Caco-2 (cell line): ENCODE measurements around the gene ZNF30. TPM values are rescaled to one million over a fixed set of nuclear protein-coding genes. Genes with fewer than 3 reads are reported as not detected.

Experiments used
- BruUV-seq: library from RNA; stranded (reverse); fragments of 400-500 nt; replicated peaks from 2 replicates; lab custom pipeline; 2021; lab: Mats Ljungman, UMichigan
- CTCF ChIA-PET: fragments of 300-600 bp; sonication (Branson Sonifier 250); formaldehyde crosslinking; loops from one replicate; lab custom pipeline; 2022; ENCODE audit warnings: antibody characterized with exemption; lab: Charles Lee
- POLR2A ChIA-PET: fragments of 300-600 bp; sonication (Branson Sonifier 250); formaldehyde crosslinking; loops from one replicate; lab custom pipeline; 2022; ENCODE audit warnings: antibody characterized with exemption; lab: Charles Lee
- DNase-seq, 2 experiments: peaks; one replicate each; pipeline versions ENCODE4 v3.0.0 to v3.0.0-alpha.2; 2020 to 2022
- H3K27me3 ChIP-seq: replicated peaks from 2 replicates; pipeline ENCODE4 v1.6.0; 2011; ENCODE audit warnings: low read length; ENCODE audit not compliant: control insufficient read depth, insufficient read depth
- H3K36me3 ChIP-seq: 2 replicates; pipeline ENCODE4 v1.5.1; 2011; ENCODE audit warnings: low read length; ENCODE audit not compliant: control insufficient read depth, insufficient read depth
- H3K4me1 ChIP-seq: fragments of 250-450 bp; sonication (Bioruptor Pico); 2 replicates; pipeline ENCODE4 v1.5.1; 2020; ENCODE audit warnings: mild to moderate bottlenecking
- H3K4me3 ChIP-seq: 2 replicates; pipeline ENCODE4 v1.5.1; 2011; ENCODE audit warnings: low read depth, mild to moderate bottlenecking, control low read depth, low read length
- H3K9me3 ChIP-seq: fragments of 250-450 bp; sonication (Bioruptor Pico); 2 replicates; pipeline ENCODE4 v1.5.1; 2020; ENCODE audit warnings: mild to moderate bottlenecking, moderate library complexity
- H3K27ac Mint-ChIP-seq: one replicate; pipeline ENCODE4 v1.8.0; 2022; ENCODE audit warnings: mixed read lengths; ENCODE audit not compliant: unreplicated experiment
- H3K27me3 Mint-ChIP-seq: one replicate; pipeline ENCODE4 v1.8.0; 2022; ENCODE audit warnings: mixed read lengths; ENCODE audit not compliant: insufficient read depth, unreplicated experiment
- H3K36me3 Mint-ChIP-seq: one replicate; pipeline ENCODE4 v1.8.0; 2022; ENCODE audit warnings: mild to moderate bottlenecking, mixed read lengths; ENCODE audit not compliant: insufficient read depth, unreplicated experiment
- H3K4me1 Mint-ChIP-seq: one replicate; pipeline ENCODE4 v1.8.0; 2022; ENCODE audit warnings: low read depth, mixed read lengths; ENCODE audit not compliant: unreplicated experiment
- H3K4me3 Mint-ChIP-seq: one replicate; pipeline ENCODE4 v1.8.0; 2022; ENCODE audit warnings: mild to moderate bottlenecking, moderate library complexity, mixed read lengths; ENCODE audit not compliant: unreplicated experiment
- H3K9me3 Mint-ChIP-seq: one replicate; pipeline ENCODE4 v1.8.0; 2022; ENCODE audit warnings: mixed read lengths; ENCODE audit not compliant: unreplicated experiment
- intact Hi-C: fragments of 100-400 bp; cut with micrococcal nuclease; formaldehyde crosslinking; loops from one replicate; pipeline ENCODE4 v1.10.0; 2022; ENCODE audit not compliant: unreplicated experiment
- total RNA-seq: library from RNA; stranded (reverse); gene quantifications from 2 replicates; pipeline ENCODE4 v1.2.3, GENCODE V29; 2022
- TF ChIP-seq, protein P1 (sequence below), 2 experiments: fragments of 200-600 bp in 1 of 2; IDR thresholded peaks; 1 replicate in 1 of 2; 2 replicates in 1 of 2; pipeline versions ENCODE4 v1.5.1 to v1.8.0; 2011 to 2022; ENCODE audit warnings: antibody characterized with exemption in 1 of 2, control low read depth in 1 of 2, inconsistent platforms in 1 of 2, low read depth in 1 of 2, low read length in 1 of 2, mild to moderate bottlenecking in 1 of 2, moderate library complexity in 1 of 2; ENCODE audit not compliant: insufficient read depth in 1 of 2, severe bottlenecking in 1 of 2, unreplicated experiment in 1 of 2

ZNF30 gene
- total RNA-seq, 1 experiment from 2014 or later = 5.6 TPM

DNA sequence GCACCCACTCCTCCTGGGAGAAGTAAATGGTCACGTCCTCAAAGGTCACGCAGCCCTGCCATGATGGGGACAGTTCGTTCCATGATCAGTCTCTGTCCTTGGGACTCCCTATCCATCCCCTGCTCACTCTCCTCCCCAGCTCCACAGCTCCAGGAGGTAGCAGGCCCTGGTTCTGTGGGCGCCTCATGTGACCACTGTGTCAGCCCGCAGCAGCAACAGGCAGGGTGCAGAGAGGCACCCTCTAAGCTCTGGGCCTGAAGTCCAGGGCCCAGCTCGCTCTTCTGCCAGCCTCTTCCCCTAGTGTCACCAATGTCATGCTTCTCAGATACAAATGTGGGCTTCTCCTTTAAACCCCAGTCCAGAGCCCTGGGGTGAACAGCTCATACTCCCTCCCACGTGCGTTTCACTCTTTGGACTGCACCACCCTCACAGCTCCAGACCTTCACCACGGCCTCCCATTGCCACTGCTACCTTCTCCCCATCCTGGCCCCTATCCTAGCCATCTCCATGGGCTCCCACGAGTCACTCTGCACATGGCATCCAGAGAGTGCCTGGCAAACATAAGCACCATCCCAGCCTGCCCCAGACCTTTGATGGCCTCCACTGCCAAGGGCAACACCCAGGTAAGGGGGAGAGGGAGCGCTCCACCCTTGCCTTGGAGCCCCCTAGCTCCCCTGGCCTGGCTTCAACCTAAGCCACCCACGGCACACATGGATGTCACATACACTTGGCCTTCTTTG, 34.4 kb downstream of the ZNF30 start:
- no peak for DNase-seq
- ChIA-PET CTCF (no interaction called here), POLR2A (interaction anchor here (0.6 kb wide), 1 partner anchor 731 kb away, joined by 4 read pairs; no protein-coding TSS in a partner anchor)
- Histone ChIP-seq H3K9me3 (peaks cover 33% of the 10 kb centered on the region), H3K4me1 (peaks cover 13% of the 10 kb centered on the region), H3K27me3 (no peaks in the 10 kb centered on the region), H3K4me3 (no peak overlapping the region), H3K36me3 (peaks cover 20% of the 10 kb centered on the region)
- Mint-ChIP-seq H3K36me3 (peaks cover 29% of the 10 kb centered on the region), H3K4me3 (no peak overlapping the region), H3K4me1 (peaks cover 17% of the 10 kb centered on the region), H3K27me3 (no peaks in the 10 kb centered on the region), H3K9me3 (peaks cover 40% of the 10 kb centered on the region), H3K27ac (no peak overlapping the region)
- TF ChIP-seq, protein P1, sequence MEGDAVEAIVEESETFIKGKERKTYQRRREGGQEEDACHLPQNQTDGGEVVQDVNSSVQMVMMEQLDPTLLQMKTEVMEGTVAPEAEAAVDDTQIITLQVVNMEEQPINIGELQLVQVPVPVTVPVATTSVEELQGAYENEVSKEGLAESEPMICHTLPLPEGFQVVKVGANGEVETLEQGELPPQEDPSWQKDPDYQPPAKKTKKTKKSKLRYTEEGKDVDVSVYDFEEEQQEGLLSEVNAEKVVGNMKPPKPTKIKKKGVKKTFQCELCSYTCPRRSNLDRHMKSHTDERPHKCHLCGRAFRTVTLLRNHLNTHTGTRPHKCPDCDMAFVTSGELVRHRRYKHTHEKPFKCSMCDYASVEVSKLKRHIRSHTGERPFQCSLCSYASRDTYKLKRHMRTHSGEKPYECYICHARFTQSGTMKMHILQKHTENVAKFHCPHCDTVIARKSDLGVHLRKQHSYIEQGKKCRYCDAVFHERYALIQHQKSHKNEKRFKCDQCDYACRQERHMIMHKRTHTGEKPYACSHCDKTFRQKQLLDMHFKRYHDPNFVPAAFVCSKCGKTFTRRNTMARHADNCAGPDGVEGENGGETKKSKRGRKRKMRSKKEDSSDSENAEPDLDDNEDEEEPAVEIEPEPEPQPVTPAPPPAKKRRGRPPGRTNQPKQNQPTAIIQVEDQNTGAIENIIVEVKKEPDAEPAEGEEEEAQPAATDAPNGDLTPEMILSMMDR (IDR thresholded peaks at IDR 0.05; ENCODE audit: insufficient read depth in 1 of 2, low read depth in 1 of 2, low read length in 1 of 2, severe bottlenecking in 1 of 2, unreplicated experiment in 1 of 2) = no peak
- no TSS peak for BruUV-seq
- intact Hi-C loops = no loop called here

DNA sequence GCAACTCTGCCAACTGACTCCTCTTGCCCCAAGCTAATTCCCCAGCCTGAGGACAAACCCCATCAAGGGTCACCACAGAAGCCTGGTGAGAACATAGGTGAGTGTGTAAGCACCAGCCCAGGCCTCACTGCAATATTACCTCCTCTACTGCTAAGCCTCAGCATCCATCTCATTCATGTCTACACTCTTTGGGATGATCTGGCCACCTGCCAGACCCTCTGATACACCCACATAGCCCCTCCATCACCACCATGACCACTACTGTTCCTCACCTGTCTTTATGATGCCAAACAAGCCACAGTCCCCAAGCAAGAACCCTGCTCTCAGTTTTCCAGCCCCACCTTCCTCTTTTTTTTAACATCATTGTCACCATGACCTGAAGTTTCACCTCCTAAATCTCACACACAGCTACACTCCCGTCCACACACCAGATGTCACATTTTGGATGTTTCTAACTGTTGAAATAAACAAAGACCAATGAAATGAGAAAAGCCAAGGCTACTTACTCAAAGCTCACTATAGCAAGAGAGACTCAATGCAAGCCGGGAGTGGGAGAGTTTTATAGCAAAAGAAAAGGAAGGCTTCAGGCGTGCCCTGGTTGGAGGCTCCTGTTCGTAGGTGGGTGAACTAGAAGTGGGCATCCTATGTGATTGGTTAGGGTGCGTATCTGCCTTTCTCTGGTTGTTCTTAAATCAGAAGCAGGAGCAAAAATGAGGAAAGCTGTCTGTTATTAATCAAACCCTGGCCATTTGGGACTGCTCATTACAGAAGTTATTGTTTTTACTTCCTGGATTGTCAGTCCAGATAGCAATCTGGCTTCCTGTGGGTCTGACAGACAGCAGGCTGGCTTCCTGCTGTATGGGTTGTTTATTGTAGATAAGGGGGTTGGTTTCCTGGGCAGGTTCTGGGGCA, 35.3 kb downstream of the ZNF30 start:
- Histone ChIP-seq H3K27me3 (no peaks in the 10 kb centered on the region), H3K4me3 (peak overlapping the region; percentile 93), H3K4me1 (peaks cover 13% of the 10 kb centered on the region), H3K36me3 (peaks cover 20% of the 10 kb centered on the region), H3K9me3 (peaks cover 34% of the 10 kb centered on the region)
- TF ChIP-seq, protein P1 (IDR thresholded peaks at IDR 0.05; ENCODE audit: insufficient read depth in 1 of 2, low read depth in 1 of 2, low read length in 1 of 2, severe bottlenecking in 1 of 2, unreplicated experiment in 1 of 2) = no peak
- no TSS peak for BruUV-seq
- peaks cover 17% of the 10 kb centered on the region for H3K4me1 Mint-ChIP-seq
- H3K4me3 Mint-ChIP-seq = peak overlapping the region; percentile 69
- H3K27ac Mint-ChIP-seq = no peak overlapping the region
- DNase-seq = no peak
- intact Hi-C loops = no loop called here
- H3K9me3 Mint-ChIP-seq = peaks cover 32% of the 10 kb centered on the region
- peaks cover 28% of the 10 kb centered on the region for H3K36me3 Mint-ChIP-seq
- ChIA-PET POLR2A (no interaction called here), CTCF (no interaction called here)
- no peaks in the 10 kb centered on the region for H3K27me3 Mint-ChIP-seq
